GF-D8 (cell line): Measurements from ENCODE around the gene PRR15L.
"Not testable (repeated sequence)": the region's sequence is repeated elsewhere in the genome, so short reads cannot be mapped to it uniquely, and the experiment has no call there.

Experiments
- DNase-seq: peaks from one replicate; lab custom pipeline; 2025; lab: John Stamatoyannopoulos, UW

The PRR15L gene

GRCh38 chr17:47935468-47935867, 22.2 kb downstream of the PRR15L start:
- DNase-seq, result not testable (repeated sequence)

GRCh38 chr17:47934856-47935255, 22.8 kb downstream of the PRR15L start:
- DNase-seq, result no peak

GRCh38 chr17:47931848-47932247, 25.8 kb downstream of the PRR15L start:
- no peak for DNase-seq

- DNase-seq, result no peak
Measured at GRCh38 chr17:47929218-47930000, 28.3 kb downstream of the PRR15L start.

GRCh38 chr17:47928415-47928814, 29.3 kb downstream of the PRR15L start:
- DNase-seq, result no peak

GRCh38 chr17:47927821-47928400, 29.8 kb downstream of the PRR15L start:
- no peak for DNase-seq

GRCh38 chr17:47925678-47925988, 32.0 kb downstream of the PRR15L start:
- DNase-seq, result no peak

- DNase-seq, result no peak
Measured at GRCh38 chr17:47924785-47925677, 32.7 kb downstream of the PRR15L start.

GRCh38 chr17:47919889-47920288, 37.8 kb downstream of the PRR15L start:
- not testable (repeated sequence) for DNase-seq

- DNase-seq, result no peak
Measured at GRCh38 chr17:47918991-47919390, 38.7 kb downstream of the PRR15L start.

GRCh38 chr17:47918006-47918405, 39.7 kb downstream of the PRR15L start:
- DNase-seq, result peak; percentile 21

- no peak for DNase-seq
Measured at GRCh38 chr17:47917581-47917980, 40.1 kb downstream of the PRR15L start.

GRCh38 chr17:47916489-47917208, 41.0 kb downstream of the PRR15L start:
- no peak for DNase-seq

- DNase-seq, result no peak
Measured at GRCh38 chr17:47915776-47916398, 41.8 kb downstream of the PRR15L start.

GRCh38 chr17:47914306-47914948, 43.3 kb downstream of the PRR15L start:
- DNase-seq, result no peak

- no peak for DNase-seq
Measured at GRCh38 chr17:47913050-47913449, 44.6 kb downstream of the PRR15L start.

- DNase-seq, result peak; percentile 69
Measured at GRCh38 chr17:47907932-47908562, 49.6 kb downstream of the PRR15L start.

- no peak for DNase-seq
Measured at GRCh38 chr17:47906443-47906842, 51.2 kb downstream of the PRR15L start.

GRCh38 chr17:47905221-47905733, 52.4 kb downstream of the PRR15L start:
- DNase-seq, result no peak

GRCh38 chr17:47902039-47902744, 55.5 kb downstream of the PRR15L start:
- DNase-seq, result no peak
